Measurements from ENCODE around the gene F2.

DNA sequence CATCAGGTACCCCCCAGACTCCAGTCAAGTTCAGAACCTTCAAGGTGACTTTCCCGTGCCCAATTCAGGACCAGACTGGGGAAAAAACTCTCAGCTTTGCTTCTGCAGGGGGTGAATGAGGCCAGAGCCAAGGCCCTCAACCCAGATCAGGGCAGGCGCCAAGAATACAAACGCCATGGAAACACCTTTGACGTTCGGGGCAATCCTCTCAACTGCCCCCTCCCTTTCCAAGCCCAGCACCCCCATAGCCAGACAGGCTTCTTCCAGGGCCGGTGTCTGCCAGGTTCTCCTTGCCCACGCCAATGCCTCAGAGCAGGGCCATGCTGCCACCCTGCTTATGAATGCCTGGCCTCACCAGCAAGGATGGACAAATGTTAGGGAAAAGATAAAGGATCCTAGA, 24.4 kb upstream of the F2 start:
- TF ChIP-seq EZH2 (IDR thresholded peaks at IDR 0.05; ENCODE audit: insufficient read depth, poor library complexity, severe bottlenecking) (no peak), EZH2phosphoT487 (IDR thresholded peaks at IDR 0.05; ENCODE audit: insufficient read depth, low read depth) (no peak)
